ENCODE measurements around the gene PPFIA3. TPM values are rescaled to one million over a fixed set of nuclear protein-coding genes. Genes with fewer than 3 reads are reported as not detected.

PPFIA3 gene
- total RNA-seq, 1 donor from 2014 or later, result 3.3 TPM

GRCh38 chr19:49092686-49093085 is 26.7 kb upstream of the PPFIA3 start:
- DNase-seq (ENCODE audit: low read depth), result no peak
- TF ChIP-seq, protein P1, sequence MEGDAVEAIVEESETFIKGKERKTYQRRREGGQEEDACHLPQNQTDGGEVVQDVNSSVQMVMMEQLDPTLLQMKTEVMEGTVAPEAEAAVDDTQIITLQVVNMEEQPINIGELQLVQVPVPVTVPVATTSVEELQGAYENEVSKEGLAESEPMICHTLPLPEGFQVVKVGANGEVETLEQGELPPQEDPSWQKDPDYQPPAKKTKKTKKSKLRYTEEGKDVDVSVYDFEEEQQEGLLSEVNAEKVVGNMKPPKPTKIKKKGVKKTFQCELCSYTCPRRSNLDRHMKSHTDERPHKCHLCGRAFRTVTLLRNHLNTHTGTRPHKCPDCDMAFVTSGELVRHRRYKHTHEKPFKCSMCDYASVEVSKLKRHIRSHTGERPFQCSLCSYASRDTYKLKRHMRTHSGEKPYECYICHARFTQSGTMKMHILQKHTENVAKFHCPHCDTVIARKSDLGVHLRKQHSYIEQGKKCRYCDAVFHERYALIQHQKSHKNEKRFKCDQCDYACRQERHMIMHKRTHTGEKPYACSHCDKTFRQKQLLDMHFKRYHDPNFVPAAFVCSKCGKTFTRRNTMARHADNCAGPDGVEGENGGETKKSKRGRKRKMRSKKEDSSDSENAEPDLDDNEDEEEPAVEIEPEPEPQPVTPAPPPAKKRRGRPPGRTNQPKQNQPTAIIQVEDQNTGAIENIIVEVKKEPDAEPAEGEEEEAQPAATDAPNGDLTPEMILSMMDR (conservative IDR thresholded peaks at IDR 0.05; ENCODE audit: low read depth, low read length), result no peak
- H3K4me3 ChIP-seq (ENCODE audit: low read depth, low read length), result no peak overlapping the region

GRCh38 chr19:49094505-49095482 is 24.6 kb upstream of the PPFIA3 start:
- TF ChIP-seq, protein P1 (conservative IDR thresholded peaks at IDR 0.05; ENCODE audit: low read depth, low read length), result no peak
- DNase-seq (ENCODE audit: low read depth), result no peak

GRCh38 chr19:49097453-49098288 is 21.7 kb upstream of the PPFIA3 start:
- DNase-seq (ENCODE audit: low read depth), result no peak
- no peak overlapping the region for H3K4me3 ChIP-seq (ENCODE audit: low read depth, low read length)
- TF ChIP-seq, protein P1 (conservative IDR thresholded peaks at IDR 0.05; ENCODE audit: low read depth, low read length), result peak; percentile 100

More at GRCh38 chr19:49094505-49095482, 24.6 kb upstream of the PPFIA3 start:
- H3K4me3 ChIP-seq (ENCODE audit: low read depth, low read length), result no peak overlapping the region

GRCh38 chr19:49098795-49099194 is 20.5 kb upstream of the PPFIA3 start:
- TF ChIP-seq, protein P1 (conservative IDR thresholded peaks at IDR 0.05; ENCODE audit: low read depth, low read length), result no peak
- H3K4me3 ChIP-seq (ENCODE audit: low read depth, low read length), result no peak overlapping the region
- DNase-seq (ENCODE audit: low read depth), result no peak

- TF ChIP-seq, protein P1 (conservative IDR thresholded peaks at IDR 0.05; ENCODE audit: low read depth, low read length), result no peak
- DNase-seq (ENCODE audit: low read depth), result no peak
- no peak overlapping the region for H3K4me3 ChIP-seq (ENCODE audit: low read depth, low read length)
These were observed 18.2 kb upstream of the PPFIA3 start for GRCh38 chr19:49101160-49101559.

DNA sequence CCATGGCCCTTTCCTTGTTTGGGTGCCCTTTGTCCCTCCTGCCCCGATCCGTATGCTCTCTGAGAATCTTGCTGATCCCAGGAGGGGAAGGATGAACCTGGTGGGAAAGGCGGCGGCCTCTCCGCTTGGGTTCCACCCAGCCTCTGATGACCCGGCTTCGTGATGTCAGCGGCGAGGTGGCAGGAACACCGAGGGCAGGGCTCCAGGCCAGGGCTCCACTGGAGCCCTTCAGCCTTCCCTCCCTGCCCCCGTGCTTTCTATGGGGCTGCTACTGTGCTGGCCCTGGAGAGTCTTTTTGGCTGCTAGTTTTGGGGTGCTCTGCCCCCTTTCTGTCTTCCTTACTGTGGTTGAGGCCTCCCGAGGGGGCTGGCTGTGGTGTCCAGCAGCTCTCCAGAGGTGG is 17.0 kb upstream of the PPFIA3 start:
- TF ChIP-seq, protein P1 (conservative IDR thresholded peaks at IDR 0.05; ENCODE audit: low read depth, low read length), result no peak
- no peak overlapping the region for H3K4me3 ChIP-seq (ENCODE audit: low read depth, low read length)
- DNase-seq (ENCODE audit: low read depth), result no peak
